GM18909 (cell line): Measurements from ENCODE around the gene CENPF.
"Not testable (repeated sequence)": the region's sequence is repeated elsewhere in the genome, so short reads cannot be mapped to it uniquely, and the experiment has no call there.

ENCODE experiments used
- ATAC-seq: cut with Tn5 transposase; IDR thresholded peaks from one replicate; pipeline ENCODE4 v1.9.1; 2021; ENCODE audit warnings: mild to moderate bottlenecking; ENCODE audit not compliant: unreplicated experiment, poor library complexity

CENPF gene

GRCh38 chr1:214648801-214649200 lies 45.8 kb downstream of the CENPF start:
- no peak for ATAC-seq

GRCh38 chr1:214649607-214650006 lies 46.6 kb downstream of the CENPF start:
- ATAC-seq, result no peak

DNA sequence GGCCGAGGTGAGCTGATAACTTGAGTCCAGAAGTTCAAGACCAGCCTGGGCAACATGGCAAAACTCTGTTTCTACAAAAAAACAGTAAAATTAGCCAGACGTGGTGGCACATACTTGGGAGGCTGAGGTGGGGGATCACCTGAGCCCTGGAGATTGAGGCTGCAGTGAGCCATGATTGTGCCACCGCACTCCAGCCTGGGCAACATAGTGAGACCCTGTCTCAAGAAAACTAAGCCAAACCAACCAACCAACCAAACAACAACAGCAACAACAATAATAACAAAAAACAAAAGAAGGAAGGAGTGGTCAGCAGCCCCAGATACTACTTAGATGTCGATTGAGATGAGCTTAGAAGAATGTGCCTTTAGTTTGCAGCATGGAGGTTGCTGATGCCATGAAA lies 47.7 kb downstream of the CENPF start:
- ATAC-seq, result no peak

DNA sequence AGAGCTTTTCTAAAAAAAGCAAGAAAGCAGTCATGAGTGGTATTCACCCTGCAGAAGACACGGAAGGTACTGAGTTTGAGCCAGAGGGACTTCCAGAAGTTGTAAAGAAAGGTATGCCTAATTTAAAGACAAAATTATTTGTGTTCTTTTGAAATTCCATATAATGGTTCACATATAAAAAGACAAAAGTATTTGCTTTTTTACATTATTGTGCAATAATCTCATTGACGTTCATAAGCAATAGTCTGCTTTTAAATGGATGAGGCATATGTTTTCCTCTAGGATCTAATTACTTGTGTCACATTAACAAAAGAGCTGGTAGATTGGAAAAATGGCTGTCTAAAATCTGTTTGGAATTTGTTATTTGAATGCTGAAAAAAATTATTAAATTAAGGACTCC lies 54.3 kb downstream of the CENPF start:
- ATAC-seq, result no peak

GRCh38 chr1:214658175-214658574 lies 55.2 kb downstream of the CENPF start:
- ATAC-seq, result no peak

DNA sequence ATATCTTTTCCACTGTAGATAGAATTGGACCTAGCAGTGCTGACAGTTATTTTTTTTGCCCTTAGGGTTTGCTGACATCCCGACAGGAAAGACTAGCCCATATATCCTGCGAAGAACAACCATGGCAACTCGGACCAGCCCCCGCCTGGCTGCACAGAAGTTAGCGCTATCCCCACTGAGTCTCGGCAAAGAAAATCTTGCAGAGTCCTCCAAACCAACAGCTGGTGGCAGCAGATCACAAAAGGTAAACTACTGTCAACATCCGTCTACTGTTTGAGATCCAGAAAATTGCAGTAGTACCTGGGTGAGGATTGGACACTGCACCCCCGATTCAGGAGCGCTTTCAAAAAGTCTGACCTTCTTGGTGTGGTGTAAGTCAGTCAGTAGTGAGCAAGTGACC lies 55.8 kb downstream of the CENPF start:
- no peak for ATAC-seq

DNA sequence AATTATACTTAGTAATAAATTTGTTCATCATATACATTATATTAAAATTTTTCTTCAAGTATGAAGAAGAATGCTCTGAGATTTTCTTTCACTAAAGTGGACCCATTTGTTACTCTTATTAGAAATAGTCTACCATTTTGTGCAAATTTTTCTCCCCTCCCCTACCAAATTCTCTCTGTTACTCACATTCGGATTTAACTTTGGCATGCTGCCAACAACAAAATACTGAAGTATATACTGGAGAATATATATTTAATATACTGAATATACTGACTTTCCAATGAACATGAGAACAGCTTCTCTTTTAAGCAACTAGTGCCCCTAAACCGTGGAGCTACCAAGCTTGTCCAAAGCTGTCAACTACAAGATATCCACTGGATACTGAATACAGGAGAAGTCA lies 57.2 kb downstream of the CENPF start:
- no peak for ATAC-seq

GRCh38 chr1:214660900-214661299 lies 57.9 kb downstream of the CENPF start:
- no peak for ATAC-seq

GRCh38 chr1:214662223-214662785 lies 59.3 kb downstream of the CENPF start:
- no peak for ATAC-seq

DNA sequence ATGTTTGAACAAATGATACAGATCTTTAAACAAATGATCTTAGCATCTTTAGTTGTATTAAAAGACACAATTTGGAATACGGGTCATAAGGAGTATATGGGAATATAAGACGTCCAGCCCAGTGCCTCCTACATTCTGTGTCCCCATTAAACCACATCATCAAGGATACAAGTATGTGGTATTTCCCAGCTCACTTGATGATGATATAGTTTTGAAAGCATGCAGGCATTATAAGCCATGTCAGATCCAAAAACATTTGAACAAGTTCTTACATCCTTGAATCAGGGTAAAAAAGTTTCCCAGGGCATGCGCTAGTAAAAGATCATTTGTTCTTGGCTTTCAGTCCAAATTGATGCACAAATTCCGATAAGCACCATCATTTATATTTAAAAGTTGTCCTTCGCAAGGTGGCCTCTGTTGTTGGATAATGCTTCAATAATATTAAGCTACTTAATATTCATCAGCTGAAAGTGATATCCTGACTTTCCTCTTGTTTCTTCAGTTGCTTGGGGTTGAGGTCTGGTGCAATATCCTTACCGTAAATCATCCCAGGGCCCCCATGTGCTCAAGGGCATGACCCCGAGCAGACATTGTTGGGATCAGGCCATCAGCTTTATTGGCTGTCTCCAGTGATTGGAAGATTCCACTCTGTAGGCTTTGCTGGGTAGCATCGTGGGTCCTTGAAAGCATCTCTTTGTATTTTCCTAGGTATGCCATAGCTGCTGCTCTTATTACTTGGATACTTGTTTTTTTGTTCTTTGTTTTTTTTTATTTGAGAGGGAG lies 61.8 kb downstream of the CENPF start:
- ATAC-seq, result no peak

- ATAC-seq, result no peak
Observed at GRCh38 chr1:214665606-214666110, 62.7 kb downstream of the CENPF start.

- no peak for ATAC-seq
Observed at GRCh38 chr1:214666674-214667073, 63.7 kb downstream of the CENPF start.

DNA sequence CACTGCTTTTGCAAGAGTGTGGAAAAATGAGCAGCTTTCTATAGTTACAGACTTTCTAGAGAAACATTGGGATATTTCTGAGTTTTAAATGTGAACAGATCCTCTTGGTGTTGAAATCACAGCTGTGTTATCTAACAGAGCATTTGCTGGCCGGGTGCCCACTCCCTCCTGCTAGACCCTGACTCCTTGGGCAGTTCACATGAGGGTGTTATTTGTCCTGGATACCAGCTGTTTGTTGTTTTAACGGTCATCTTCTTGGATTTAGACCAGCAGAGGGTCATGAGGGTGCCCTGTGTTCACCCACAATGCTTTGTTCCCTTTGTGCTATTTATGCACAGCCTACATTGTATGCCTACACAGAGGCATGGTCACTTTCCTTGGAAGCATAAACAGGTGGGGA lies 67.1 kb downstream of the CENPF start:
- ATAC-seq, result no peak

- not testable (repeated sequence) for ATAC-seq
Observed at GRCh38 chr1:214673029-214673428, 70.0 kb downstream of the CENPF start.

DNA sequence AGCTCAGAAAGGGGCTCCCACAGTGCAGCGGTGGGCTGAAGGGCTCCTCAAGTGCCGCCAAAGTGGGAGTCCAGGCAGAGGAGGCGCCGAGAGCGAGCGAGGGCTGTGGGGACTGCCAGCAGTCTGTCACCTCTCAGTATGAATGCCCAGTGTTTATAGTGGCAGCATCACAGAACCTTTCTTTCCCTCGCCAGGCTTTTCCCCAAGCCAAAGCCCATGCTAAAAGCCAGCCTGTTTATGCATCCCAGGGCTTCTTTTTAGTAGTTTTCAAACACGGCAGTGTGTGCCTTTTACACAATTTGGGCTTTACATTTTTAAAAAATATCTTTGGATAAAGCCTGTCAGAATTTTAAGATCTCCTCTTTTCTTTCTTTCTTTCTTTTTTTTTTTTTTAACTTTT lies 70.6 kb downstream of the CENPF start:
- no peak for ATAC-seq

GRCh38 chr1:214675524-214675923 lies 72.5 kb downstream of the CENPF start:
- not testable (repeated sequence) for ATAC-seq

DNA sequence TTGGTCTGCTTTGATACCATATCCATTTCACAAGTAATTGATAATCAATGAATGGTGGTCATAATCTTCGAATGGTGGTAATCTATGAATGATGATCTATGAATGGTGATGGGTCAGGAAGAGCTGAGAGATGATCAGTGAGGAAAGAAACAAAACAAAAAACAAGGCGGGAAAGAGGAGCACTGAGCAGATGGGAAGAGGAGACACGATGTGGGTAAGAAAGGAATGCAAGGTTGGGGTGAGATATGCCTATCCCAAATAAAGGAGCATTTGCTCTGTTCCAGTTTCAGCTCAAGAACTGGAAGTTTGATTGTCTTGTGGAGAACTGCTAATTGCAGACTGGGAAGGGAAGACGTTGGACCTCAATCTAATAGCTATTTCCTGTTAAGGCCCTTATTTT lies 73.8 kb downstream of the CENPF start:
- ATAC-seq, result no peak

DNA sequence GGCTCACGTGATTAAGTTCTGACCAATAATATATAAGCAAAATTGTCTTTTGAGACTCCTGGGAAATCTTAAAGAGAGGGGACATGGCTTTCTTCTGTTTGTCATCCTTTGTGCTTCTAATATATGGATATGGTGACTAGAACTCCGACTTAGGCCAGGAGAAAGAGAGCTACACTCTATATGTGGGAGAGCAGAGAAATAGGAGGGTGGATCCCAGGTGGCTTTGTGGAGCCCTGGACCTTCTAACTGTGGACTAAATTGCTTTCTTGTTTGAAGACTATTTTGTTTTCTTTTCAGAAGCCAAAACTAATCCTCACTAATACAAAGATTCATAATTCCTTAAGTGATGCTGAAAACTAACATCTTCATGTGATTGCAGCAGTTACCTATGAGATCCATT lies 75.0 kb downstream of the CENPF start:
- ATAC-seq, result no peak

DNA sequence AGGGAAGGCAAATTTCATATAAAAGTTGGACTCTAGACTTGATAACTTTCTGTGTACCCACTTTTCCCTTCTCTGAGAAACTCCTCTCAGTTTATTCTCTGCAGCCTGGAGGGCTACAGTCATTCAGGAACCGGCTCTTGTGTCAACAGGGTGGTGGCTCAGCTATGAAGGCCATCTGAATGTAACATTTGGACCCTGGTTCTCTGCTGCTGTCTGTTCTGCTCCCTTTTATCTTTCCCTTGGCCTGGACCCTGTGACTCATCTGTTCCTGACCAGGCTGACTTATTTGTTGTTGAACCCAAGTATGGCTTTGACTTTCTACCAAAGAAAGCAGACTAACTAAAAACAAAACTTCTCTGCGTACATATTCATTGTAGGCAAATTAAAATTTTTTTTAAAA lies 75.4 kb downstream of the CENPF start:
- ATAC-seq, result no peak

GRCh38 chr1:214683621-214684020 lies 80.6 kb downstream of the CENPF start:
- ATAC-seq, result no peak

DNA sequence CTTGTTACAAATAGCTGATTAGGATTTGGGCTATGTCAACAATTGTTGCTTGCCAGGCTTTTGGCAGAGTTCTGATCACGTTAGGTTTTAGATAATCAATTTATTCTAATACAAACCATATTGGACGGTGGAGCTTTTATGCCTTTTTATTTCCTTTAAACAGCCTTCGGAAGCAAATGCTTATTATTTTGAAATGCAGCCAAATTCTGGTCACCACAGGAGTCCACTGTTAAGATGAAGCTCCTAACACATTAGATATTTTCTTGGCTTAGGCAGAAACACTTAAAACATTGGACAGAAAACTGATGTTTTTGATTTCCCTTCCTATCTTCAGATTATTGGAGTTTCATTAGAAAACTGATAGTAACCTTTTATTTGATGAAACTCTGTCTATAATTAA lies 82.9 kb downstream of the CENPF start:
- no peak for ATAC-seq

DNA sequence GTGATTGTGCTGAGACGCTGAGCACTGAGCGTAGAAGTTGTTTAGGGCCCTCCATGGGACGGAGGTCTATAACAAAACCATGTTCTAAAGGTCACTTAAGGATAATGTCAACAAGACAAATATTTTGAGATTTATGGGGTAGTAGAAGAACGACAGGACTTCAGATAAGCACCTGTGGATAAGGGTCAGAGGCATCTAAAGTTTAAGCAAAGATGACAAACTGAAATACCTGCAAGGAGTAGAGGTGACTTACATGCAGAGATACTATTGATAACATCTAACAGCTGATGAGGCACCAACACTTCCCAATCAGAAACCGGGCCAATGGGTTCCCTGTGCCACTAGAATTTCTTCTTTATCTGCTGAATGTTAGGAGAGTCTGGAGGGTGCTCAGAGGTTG lies 83.5 kb downstream of the CENPF start:
- ATAC-seq, result no peak
